Psoas muscle (tissue), 8 donors: Measurements from ENCODE around the gene MGAT3. TPM values are rescaled to one million over a fixed set of nuclear protein-coding genes. Genes with fewer than 3 reads are reported as not detected.
A peak's percentile ranks its signal among the peaks of the same experiment; 100 is the strongest.

Source experiments
- ATAC-seq, 4 donors: fragments of 200-7000 bp; cut with Tn5 transposase; one replicate each; pipeline ENCODE4 v1.9.1; 2020; ENCODE audit warnings: moderate library complexity in 3 of 4, mild to moderate bottlenecking in 2 of 4
- DNase-seq, 2 donors: peaks; one replicate each; pipeline ENCODE4 v3.0.0-alpha.2; 2020
- H3K27ac ChIP-seq: fragments of 200-600 bp; one replicate; pipeline ENCODE4 v1.8.0; 2022
- H3K27me3 ChIP-seq, 3 donors: fragments of 200-600 bp in 1 of 3; one replicate each; pipeline versions ENCODE4 v1.6.1 to v1.8.0; 2013 to 2022; ENCODE audit warnings: low read length in 2 of 3, mild to moderate bottlenecking in 2 of 3, moderate library complexity in 1 of 3; ENCODE audit not compliant: insufficient read depth in 3 of 3
- H3K36me3 ChIP-seq, 2 donors: fragments of 200-600 bp in 1 of 2; one replicate each; pipeline versions ENCODE4 v1.6.1 to v1.8.0; 2013 to 2022; ENCODE audit warnings: low read depth in 1 of 2, mild to moderate bottlenecking in 1 of 2, moderate library complexity in 1 of 2; ENCODE audit not compliant: insufficient read depth in 1 of 2
- H3K4me1 ChIP-seq: fragments of 200-600 bp; one replicate; pipeline ENCODE4 v1.8.0; 2022
- H3K4me3 ChIP-seq: fragments of 200-600 bp; one replicate; pipeline ENCODE4 v1.8.0; 2022; ENCODE audit warnings: mild to moderate bottlenecking
- H3K9me3 ChIP-seq: fragments of 200-600 bp; one replicate; pipeline ENCODE4 v1.8.0; 2022
- whole genome bisulfite sequencing, 3 donors: extraction: QIAGEN DNeasy Blood & Tissue Kit; methylation state at CpG; one replicate each; pipeline versions ENCODE4 v1.1.6 to v1.1.7; 2013; 5-methylcytosine and 5-hydroxymethylcytosine counted together
- intact Hi-C, 2 donors: fragments of 100-400 bp; cut with DNase I; formaldehyde crosslinking; loops; one replicate each; pipeline versions ENCODE4 v1.11.0 to v1.14.2; 2022
- polyA plus RNA-seq, 3 donors: library from polyadenylated mRNA; stranded (reverse); fragments of 200-250 nt; gene quantifications; one replicate each; pipeline ENCODE4 v1.2.3, GENCODE V29; 2013
- total RNA-seq, 4 donors: library from RNA; stranded (reverse); fragmentation: NEBNext Ultra II Directional in 2 of 4; extraction: Animal tissue kit (Norgen Biotek cat#: 25700) in 2 of 4; gene quantifications; one replicate each; pipeline versions ENCODE4 v1.2.1 to v1.2.4, GENCODE V29; 2021 to 2023
- TF ChIP-seq, protein P1 (sequence below): fragments of 200-600 bp; IDR thresholded peaks from one replicate; pipeline ENCODE4 v1.8.0; 2022; ENCODE audit warnings: antibody characterized with exemption
- donor health status: healthy with polysubstance abuse.
- donor health status: DM: no; HTN: no; CAD: no; lungs with moderate emphysema.
- donor health status: Bipolar disorder and iron deficiency.
- donor health status: healthy.
- donor health status: DM: yes; HTN: yes; CAD: no.
- donor health status: DM: no; HTN: no; CAD: no.
- donor health status: DM: no; HTN: no; CAD: no.
- donor health status: DM: yes; HTN: yes; CAD: no.

MGAT3 gene
- total and polyA plus RNA-seq, 7 donors, result 0.53 to 2.2 (median 1.4) TPM

DNA sequence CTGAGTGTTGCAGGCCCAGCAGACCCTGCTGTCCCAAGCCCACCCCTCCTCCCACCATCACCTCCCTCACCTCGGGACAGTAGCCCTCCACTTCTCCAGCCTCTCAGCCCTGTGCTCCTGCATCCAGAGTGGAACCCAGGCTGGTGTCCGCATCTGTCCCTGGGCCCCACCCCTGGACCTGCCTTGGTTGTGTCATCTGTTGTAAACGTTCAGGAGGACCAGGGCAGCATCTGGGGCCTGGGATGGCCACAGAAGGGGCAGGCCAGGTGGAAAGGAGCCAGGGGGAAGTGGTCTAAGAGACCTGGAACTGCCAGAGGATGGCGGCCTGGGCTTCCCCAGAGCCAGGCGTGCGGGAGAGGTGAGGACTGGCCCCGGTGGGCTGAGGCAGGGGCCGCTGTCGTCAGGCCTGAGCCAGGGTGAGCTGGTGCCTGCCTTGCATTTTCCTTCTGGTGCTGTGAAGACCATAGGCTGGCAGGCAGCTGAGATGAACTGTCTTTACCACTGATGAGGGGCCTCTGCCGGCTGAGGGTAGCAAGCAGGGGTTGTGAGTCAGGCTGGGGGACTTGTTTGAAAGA, 26.1 kb upstream of the MGAT3 start:
- ATAC-seq, result no peak
- intact Hi-C loops, result no loop called here
- Histone ChIP-seq H3K4me3 (no peak overlapping the region), H3K36me3 (peaks cover 0 to 55% of the 10 kb centered on the region in 2 donors), H3K4me1 (peaks cover 34% of the 10 kb centered on the region), H3K27me3 (no peaks in the 10 kb centered on the region), H3K27ac (peak overlapping the region; percentile 85), H3K9me3 (no peaks in the 10 kb centered on the region)
- TF ChIP-seq, protein P1, sequence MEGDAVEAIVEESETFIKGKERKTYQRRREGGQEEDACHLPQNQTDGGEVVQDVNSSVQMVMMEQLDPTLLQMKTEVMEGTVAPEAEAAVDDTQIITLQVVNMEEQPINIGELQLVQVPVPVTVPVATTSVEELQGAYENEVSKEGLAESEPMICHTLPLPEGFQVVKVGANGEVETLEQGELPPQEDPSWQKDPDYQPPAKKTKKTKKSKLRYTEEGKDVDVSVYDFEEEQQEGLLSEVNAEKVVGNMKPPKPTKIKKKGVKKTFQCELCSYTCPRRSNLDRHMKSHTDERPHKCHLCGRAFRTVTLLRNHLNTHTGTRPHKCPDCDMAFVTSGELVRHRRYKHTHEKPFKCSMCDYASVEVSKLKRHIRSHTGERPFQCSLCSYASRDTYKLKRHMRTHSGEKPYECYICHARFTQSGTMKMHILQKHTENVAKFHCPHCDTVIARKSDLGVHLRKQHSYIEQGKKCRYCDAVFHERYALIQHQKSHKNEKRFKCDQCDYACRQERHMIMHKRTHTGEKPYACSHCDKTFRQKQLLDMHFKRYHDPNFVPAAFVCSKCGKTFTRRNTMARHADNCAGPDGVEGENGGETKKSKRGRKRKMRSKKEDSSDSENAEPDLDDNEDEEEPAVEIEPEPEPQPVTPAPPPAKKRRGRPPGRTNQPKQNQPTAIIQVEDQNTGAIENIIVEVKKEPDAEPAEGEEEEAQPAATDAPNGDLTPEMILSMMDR, result no peak
- peak in 1 of 2 donors; percentile 12 for DNase-seq
- WGBS, 3 donors, result 65 to 79% (median 78%) methylated on average over 7 to 10 of the region's 10 CpGs

DNA sequence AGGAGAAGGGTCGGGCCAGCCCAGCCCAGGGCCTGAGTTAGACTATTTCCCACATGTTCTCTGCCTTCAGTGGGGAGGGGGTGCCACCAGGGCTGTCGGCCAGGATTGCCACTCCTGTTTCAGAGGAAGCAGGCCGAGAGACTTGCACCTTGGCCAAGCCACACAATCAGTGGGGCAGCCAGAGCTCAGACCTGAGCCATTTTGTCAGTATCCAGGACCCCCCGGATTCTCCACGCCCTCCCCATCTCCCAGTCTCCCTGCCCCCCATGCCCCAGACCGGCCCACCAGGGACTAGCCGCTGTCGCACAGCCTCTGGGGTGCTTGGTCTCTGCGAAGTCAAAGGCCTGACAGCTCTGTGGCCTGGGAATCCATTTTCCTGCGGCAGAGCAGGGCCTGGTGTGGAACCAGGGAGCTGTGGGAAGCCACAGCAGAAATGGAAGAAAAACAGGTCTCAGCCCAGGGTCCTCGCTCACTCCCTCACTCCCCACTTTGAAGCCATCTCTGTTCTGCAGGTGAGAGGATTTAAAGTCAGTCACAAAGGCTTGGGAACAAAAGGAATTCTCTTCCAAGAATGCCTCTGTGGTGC, 25.5 kb upstream of the MGAT3 start:
- intact Hi-C loops, result no loop called here
- WGBS, 3 donors, result 62 to 76% (median 63%) methylated on average over 11 of the region's 11 CpGs
- DNase-seq (no peak), ATAC-seq (peak; percentile 1 to 45 (median 16))
- no peaks in the 10 kb centered on the region for H3K9me3 ChIP-seq
- peaks cover 33% of the 10 kb centered on the region for H3K4me1 ChIP-seq
- H3K36me3 ChIP-seq, result peaks cover 0 to 48% of the 10 kb centered on the region in 2 donors
- H3K4me3 ChIP-seq, result no peak overlapping the region
- H3K27me3 ChIP-seq, result no peaks in the 10 kb centered on the region
- TF ChIP-seq, protein P1, result no peak
- H3K27ac ChIP-seq, result peak overlapping the region; percentile 85

DNA sequence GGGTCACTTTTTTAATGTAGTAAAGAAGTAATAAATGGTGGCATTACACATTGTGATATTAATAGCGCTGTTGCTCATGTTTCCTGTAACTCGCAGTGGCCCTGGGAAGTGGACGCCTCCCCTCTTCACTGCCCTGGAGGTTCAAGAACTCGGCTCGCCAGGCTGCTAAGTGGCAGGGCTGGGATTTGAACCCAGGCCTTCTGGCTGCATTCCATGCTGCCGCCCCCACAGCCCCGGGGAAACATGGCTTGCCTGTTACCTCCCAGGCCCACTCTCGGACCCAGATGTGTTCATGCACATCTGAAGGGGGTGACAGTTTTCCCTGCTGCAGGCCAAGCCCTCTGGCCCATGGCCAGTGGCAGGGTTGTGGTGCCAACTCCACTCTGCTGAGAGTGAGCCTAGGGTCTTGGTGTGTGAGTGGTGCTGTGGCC, 25.0 kb upstream of the MGAT3 start:
- Histone ChIP-seq H3K9me3 (no peaks in the 10 kb centered on the region), H3K4me3 (no peak overlapping the region), H3K4me1 (peaks cover 30% of the 10 kb centered on the region), H3K36me3 (peaks cover 0 to 43% of the 10 kb centered on the region in 2 donors), H3K27ac (peak overlapping the region; percentile 85), H3K27me3 (no peaks in the 10 kb centered on the region)
- 11 to 24% (median 20%) methylated on average over 8 of the region's 8 CpGs for WGBS, 3 donors
- peak; percentile 56 to 82 for DNase-seq
- TF ChIP-seq, protein P1, result no peak
- ATAC-seq, result peak; percentile 81 to 95 (median 91)
- intact Hi-C loops, result no loop called here

DNA sequence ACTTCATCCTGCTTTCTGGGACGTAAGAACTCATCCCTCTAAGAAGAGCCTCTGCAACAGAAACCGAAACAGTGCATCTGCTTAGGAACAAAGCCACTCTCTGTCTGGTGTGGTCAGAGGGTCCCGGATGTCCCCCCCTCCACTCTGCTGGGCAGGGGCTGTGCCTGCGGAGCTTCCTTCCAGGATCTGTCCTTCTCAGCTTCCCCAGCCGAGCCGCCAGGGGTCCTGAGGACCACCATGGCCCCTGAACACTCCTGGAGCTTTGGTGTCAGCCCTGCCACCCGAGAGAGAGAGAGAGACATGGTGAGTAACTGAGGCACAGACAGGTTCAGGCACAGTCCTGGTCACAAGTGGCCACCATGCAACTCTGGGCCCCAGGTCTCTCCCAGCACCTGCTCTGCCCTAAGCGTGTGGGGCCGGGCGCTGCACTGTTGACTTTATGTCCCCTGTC, 24.4 kb upstream of the MGAT3 start:
- TF ChIP-seq, protein P1, result no peak
- no peak overlapping the region for H3K4me3 ChIP-seq
- H3K27ac ChIP-seq, result peak overlapping the region; percentile 85
- DNase-seq (peak in 1 of 2 donors; percentile 4), ATAC-seq (no peak)
- H3K36me3 ChIP-seq, result peaks cover 0 to 38% of the 10 kb centered on the region in 2 donors
- intact Hi-C loops, result no loop called here
- H3K27me3 ChIP-seq, result no peaks in the 10 kb centered on the region
- H3K4me1 ChIP-seq, result peaks cover 35% of the 10 kb centered on the region
- WGBS, 3 donors, result 74 to 82% (median 80%) methylated on average over 9 to 10 of the region's 10 CpGs
- H3K9me3 ChIP-seq, result no peaks in the 10 kb centered on the region
